ENCODE measurements around the gene SPATA46.

SPATA46 gene

GRCh38 chr1:162416909-162417308, 40.3 kb upstream of the SPATA46 start:
- H3K27ac ChIP-seq (ENCODE audit: low read depth, low read length): no peak overlapping the region
- no peaks in the 10 kb centered on the region for H3K9me3 ChIP-seq (ENCODE audit: insufficient read depth, low read length)
- no peak overlapping the region for H3K9ac ChIP-seq (ENCODE audit: low read length)
- H3F3A ChIP-seq (ENCODE audit: insufficient read depth): no peaks in the 10 kb centered on the region
- H3K4me3 ChIP-seq (ENCODE audit: insufficient read depth, low read length, poor library complexity, severe bottlenecking): no peak overlapping the region
- H3K4me2 ChIP-seq (ENCODE audit: low read depth, low read length, poor library complexity, severe bottlenecking): no peak overlapping the region
- no peaks in the 10 kb centered on the region for H3K36me3 ChIP-seq (ENCODE audit: low read length)
- TF ChIP-seq CTCF (IDR thresholded peaks at IDR 0.05; ENCODE audit: insufficient read depth, low read length, poor library complexity, severe bottlenecking): no peak
- no peak for TF ChIP-seq EZH2phosphoT487 (conservative IDR thresholded peaks at IDR 0.05; ENCODE audit: low read length)
- no peak overlapping the region for H2AFZ ChIP-seq (ENCODE audit: low read depth, low read length, severe bottlenecking)
- no peaks in the 10 kb centered on the region for H4K20me1 ChIP-seq (ENCODE audit: low read depth, low read length)
- H3K27me3 ChIP-seq (ENCODE audit: low read length): no peaks in the 10 kb centered on the region
- H3K9me2 ChIP-seq (replicated peaks; ENCODE audit: insufficient read depth, low read length): no peaks in the 10 kb centered on the region
- H3K79me2 ChIP-seq (ENCODE audit: insufficient read depth, low read length): no peaks in the 10 kb centered on the region

- Histone ChIP-seq H3K4me3 (ENCODE audit: insufficient read depth, low read length, poor library complexity, severe bottlenecking) (no peak overlapping the region), H3K9me3 (ENCODE audit: insufficient read depth, low read length) (no peaks in the 10 kb centered on the region), H3K27me3 (ENCODE audit: low read length) (no peaks in the 10 kb centered on the region), H3K4me2 (ENCODE audit: low read depth, low read length, poor library complexity, severe bottlenecking) (no peak overlapping the region), H3K27ac (ENCODE audit: low read depth, low read length) (no peak overlapping the region), H2AFZ (ENCODE audit: low read depth, low read length, severe bottlenecking) (no peak overlapping the region), H3F3A (ENCODE audit: insufficient read depth) (no peaks in the 10 kb centered on the region), H3K79me2 (ENCODE audit: insufficient read depth, low read length) (no peaks in the 10 kb centered on the region), H3K36me3 (ENCODE audit: low read length) (no peaks in the 10 kb centered on the region), H4K20me1 (ENCODE audit: low read depth, low read length) (no peaks in the 10 kb centered on the region), H3K9ac (ENCODE audit: low read length) (no peak overlapping the region), H3K9me2 (replicated peaks; ENCODE audit: insufficient read depth, low read length) (no peaks in the 10 kb centered on the region)
- no peak for TF ChIP-seq CTCF (IDR thresholded peaks at IDR 0.05; ENCODE audit: insufficient read depth, low read length, poor library complexity, severe bottlenecking)
- no peak for TF ChIP-seq EZH2phosphoT487 (conservative IDR thresholded peaks at IDR 0.05; ENCODE audit: low read length)
Observed at GRCh38 chr1:162416215-162416614, 39.6 kb upstream of the SPATA46 start.

DNA sequence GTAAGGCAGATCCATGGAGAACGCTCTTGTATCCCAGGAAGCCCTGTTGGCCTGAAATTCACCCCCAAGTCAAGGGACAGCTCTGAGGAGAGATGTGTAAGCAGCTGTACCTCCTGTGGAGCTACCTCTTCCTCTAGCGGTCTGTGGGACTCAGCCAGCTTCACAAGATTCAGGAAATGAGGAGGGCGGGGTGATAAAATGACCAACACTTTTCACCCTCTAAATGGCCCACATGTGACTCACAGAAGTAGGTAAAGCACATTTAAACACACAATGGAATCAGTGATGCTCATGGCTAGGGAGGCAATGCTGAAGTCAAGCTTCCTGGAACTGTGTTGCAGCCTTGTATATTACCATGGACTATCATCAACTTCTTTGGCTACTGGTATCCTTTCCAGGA, 35.3 kb upstream of the SPATA46 start, which contains the start of gene SH2D1B:
TSS of gene SH2D1B (minus strand) at position 135 of the 400 bp plus-strand sequence. CDS start at position 15, 120 bp downstream.
- Histone ChIP-seq H3K9me2 (replicated peaks; ENCODE audit: insufficient read depth, low read length) (no peaks in the 10 kb centered on the region), H3K27me3 (ENCODE audit: low read length) (no peaks in the 10 kb centered on the region), H3K27ac (ENCODE audit: low read depth, low read length) (no peak within 1 kb of the TSS), H3K9me3 (ENCODE audit: insufficient read depth, low read length) (no peaks in the 10 kb centered on the region), H3F3A (ENCODE audit: insufficient read depth) (no peaks in the 10 kb centered on the region), H3K4me3 (ENCODE audit: insufficient read depth, low read length, poor library complexity, severe bottlenecking) (no peak within 1 kb of the TSS), H3K79me2 (ENCODE audit: insufficient read depth, low read length) (no peaks in the 10 kb centered on the region), H3K4me2 (ENCODE audit: low read depth, low read length, poor library complexity, severe bottlenecking) (no peak within 1 kb of the TSS), H4K20me1 (ENCODE audit: low read depth, low read length) (no peaks in the 10 kb centered on the region), H3K36me3 (ENCODE audit: low read length) (no peaks in the 10 kb centered on the region), H2AFZ (ENCODE audit: low read depth, low read length, severe bottlenecking) (no peak within 1 kb of the TSS), H3K9ac (ENCODE audit: low read length) (no peak within 1 kb of the TSS)
- no peak for TF ChIP-seq EZH2phosphoT487 (conservative IDR thresholded peaks at IDR 0.05; ENCODE audit: low read length)

- Histone ChIP-seq H3K9me2 (replicated peaks; ENCODE audit: insufficient read depth, low read length) (no peaks in the 10 kb centered on the region), H3K4me2 (ENCODE audit: low read depth, low read length, poor library complexity, severe bottlenecking) (no peak overlapping the region), H3K27ac (ENCODE audit: low read depth, low read length) (no peak overlapping the region), H3K9me3 (ENCODE audit: insufficient read depth, low read length) (no peaks in the 10 kb centered on the region), H3K4me3 (ENCODE audit: insufficient read depth, low read length, poor library complexity, severe bottlenecking) (no peak overlapping the region), H3K27me3 (ENCODE audit: low read length) (no peaks in the 10 kb centered on the region), H3K9ac (ENCODE audit: low read length) (no peak overlapping the region), H4K20me1 (ENCODE audit: low read depth, low read length) (no peaks in the 10 kb centered on the region), H3K79me2 (ENCODE audit: insufficient read depth, low read length) (no peaks in the 10 kb centered on the region), H2AFZ (ENCODE audit: low read depth, low read length, severe bottlenecking) (no peak overlapping the region), H3F3A (ENCODE audit: insufficient read depth) (no peaks in the 10 kb centered on the region), H3K36me3 (ENCODE audit: low read length) (no peaks in the 10 kb centered on the region)
- TF ChIP-seq CTCF (IDR thresholded peaks at IDR 0.05; ENCODE audit: insufficient read depth, low read length, poor library complexity, severe bottlenecking) (no peak), EZH2phosphoT487 (conservative IDR thresholded peaks at IDR 0.05; ENCODE audit: low read length) (no peak)
Observed at GRCh38 chr1:162407539-162407938, 30.9 kb upstream of the SPATA46 start.

Data from SU-DHL-6 (cell line).